ENCODE measurements around the gene ITPR1.
A peak's percentile ranks its signal among the peaks of the same experiment; 100 is the strongest.
"Not testable (repeated sequence)": the region's sequence is repeated elsewhere in the genome, so short reads cannot be mapped to it uniquely, and the experiment has no call there.

Gene ITPR1

GRCh38 chr3:4493014-4493940, at the start of gene ITPR1:
Gene ITPR1 (plus strand): TSS chr3:4493348. CDS start chr3:4516492, 23,144 bp downstream.
- peak; percentile 99 for DNase-seq (ENCODE audit: low read depth)

GRCh38 chr3:4447295-4447999, 45.7 kb upstream of the ITPR1 start:
- no peak for DNase-seq (ENCODE audit: low read depth)

GRCh38 chr3:4448187-4448586, 45.0 kb upstream of the ITPR1 start:
- no peak for DNase-seq (ENCODE audit: low read depth)

- DNase-seq (ENCODE audit: low read depth): no peak
Observed at GRCh38 chr3:4449043-4449805, 43.9 kb upstream of the ITPR1 start.

GRCh38 chr3:4454142-4454541, 39.0 kb upstream of the ITPR1 start:
- DNase-seq (ENCODE audit: low read depth): no peak

- not testable (repeated sequence) for DNase-seq (ENCODE audit: low read depth)
Observed at GRCh38 chr3:4456780-4457179, 36.4 kb upstream of the ITPR1 start.

GRCh38 chr3:4458961-4459360, 34.2 kb upstream of the ITPR1 start:
- no peak for DNase-seq (ENCODE audit: low read depth)

- DNase-seq (ENCODE audit: low read depth): no peak
Observed at GRCh38 chr3:4460334-4460733, 32.8 kb upstream of the ITPR1 start.

- no peak for DNase-seq (ENCODE audit: low read depth)
Observed at GRCh38 chr3:4461468-4462090, 31.6 kb upstream of the ITPR1 start.

GRCh38 chr3:4462369-4463040, 30.6 kb upstream of the ITPR1 start:
- DNase-seq (ENCODE audit: low read depth): no peak

- DNase-seq (ENCODE audit: low read depth): no peak
Observed at GRCh38 chr3:4464576-4464975, 28.6 kb upstream of the ITPR1 start.

GRCh38 chr3:4466741-4467521, 26.2 kb upstream of the ITPR1 start, which contains the start of gene SUMF1:
Gene SUMF1 (minus strand): TSS chr3:4467269. CDS start chr3:4467245, 24 bp downstream.
- peak; percentile 77 for DNase-seq (ENCODE audit: low read depth)

GRCh38 chr3:4467522-4467867, 25.7 kb upstream of the ITPR1 start:
- no peak for DNase-seq (ENCODE audit: low read depth)

- DNase-seq (ENCODE audit: low read depth): no peak
Observed at GRCh38 chr3:4471907-4472306, 21.2 kb upstream of the ITPR1 start.

- no peak for DNase-seq (ENCODE audit: low read depth)
Observed at GRCh38 chr3:4472312-4472711, 20.8 kb upstream of the ITPR1 start.

GRCh38 chr3:4472766-4473165, 20.4 kb upstream of the ITPR1 start:
- no peak for DNase-seq (ENCODE audit: low read depth)

- DNase-seq (ENCODE audit: low read depth): peak; percentile 72
Observed at GRCh38 chr3:4474683-4475490, 18.3 kb upstream of the ITPR1 start.

- no peak for DNase-seq (ENCODE audit: low read depth)
Observed at GRCh38 chr3:4475804-4476203, 17.3 kb upstream of the ITPR1 start.

GRCh38 chr3:4476496-4476895, 16.7 kb upstream of the ITPR1 start:
- DNase-seq (ENCODE audit: low read depth): no peak

GRCh38 chr3:4478261-4478660, 14.9 kb upstream of the ITPR1 start:
- no peak for DNase-seq (ENCODE audit: low read depth)
